Endothelial cell of umbilical vein (primary cell): Measurements from ENCODE around the gene EFCAB13. TPM values are rescaled to one million over a fixed set of nuclear protein-coding genes. Genes with fewer than 3 reads are reported as not detected.

Experiments
- BruUV-seq: library from RNA; stranded (reverse); fragments of 400-500 nt; replicated peaks from 2 replicates; lab custom pipeline; 2021; lab: Mats Ljungman, UMichigan
- CTCF ChIA-PET: fragments of 300-600, 350-600 bp; sonication (Branson Sonifier 250); formaldehyde crosslinking; loops from one replicate; lab custom pipeline; 2021; ENCODE audit warnings: antibody characterized with exemption, inconsistent platforms; lab: Charles Lee
- POLR2A ChIA-PET: fragments of 300-600, 350-600 bp; sonication (Branson Sonifier 250); formaldehyde crosslinking; loops from one replicate; lab custom pipeline; 2021; ENCODE audit warnings: antibody characterized with exemption, inconsistent platforms; lab: Charles Lee
- DNase-seq: peaks from one replicate; pipeline ENCODE4 v3.0.0-alpha.2; 2011; ENCODE audit warnings: low read depth, low spot score
- FAIRE-seq: peaks from 2 replicates; lab custom pipeline; 2011; peaks lifted over from hg19 to GRCh38; lab: Jason Lieb, UNC
- H2AFZ ChIP-seq: 2 replicates; pipeline ENCODE4 v1.6.0; 2012; ENCODE audit warnings: low read depth, low read length, control low read depth, inconsistent platforms
- H3K27ac ChIP-seq: 2 replicates; pipeline ENCODE4 v1.5.1; 2011; ENCODE audit warnings: low read depth, mild to moderate bottlenecking, control low read depth, low read length, moderate library complexity; ENCODE audit not compliant: insufficient read depth
- H3K27me3 ChIP-seq, 2 experiments: 2 replicates each; pipeline versions ENCODE4 v1.6.0 to v1.6.1; 2011; ENCODE audit warnings: low read length in 2 of 2, mixed read lengths in 1 of 2; ENCODE audit not compliant: control insufficient read depth in 2 of 2, insufficient read depth in 2 of 2
- H3K36me3 ChIP-seq, 2 experiments: 2 replicates in 1 of 2; 3 replicates in 1 of 2; pipeline ENCODE4 v1.5.1; 2011; ENCODE audit warnings: low read length in 2 of 2, mild to moderate bottlenecking in 1 of 2, moderate library complexity in 1 of 2; ENCODE audit not compliant: control insufficient read depth in 2 of 2, insufficient read depth in 2 of 2; ENCODE audit errors: extremely low read depth in 1 of 2
- H3K4me1 ChIP-seq: 3 replicates; pipeline ENCODE4 v1.5.1; 2011; ENCODE audit warnings: mild to moderate bottlenecking, low read length; ENCODE audit not compliant: control insufficient read depth, insufficient read depth; ENCODE audit errors: extremely low read depth
- H3K4me2 ChIP-seq: 2 replicates; pipeline ENCODE4 v1.6.1; 2011; ENCODE audit warnings: low read length, control low read depth, mixed read lengths; ENCODE audit not compliant: insufficient read depth
- H3K4me3 ChIP-seq, 3 experiments: fragments of 200-600 bp in 1 of 3; sonication (generic), shearing (Covaris generic) in 1 of 3; replicated peaks in 1 of 3; 2 replicates each; pipeline ENCODE4 v1.5.1; 2011 to 2016; ENCODE audit warnings: control low read depth in 3 of 3, low read length in 3 of 3, mild to moderate bottlenecking in 2 of 3, inconsistent platforms in 1 of 3, low read depth in 1 of 3, moderate library complexity in 1 of 3; ENCODE audit not compliant: insufficient read depth in 1 of 3
- H3K79me2 ChIP-seq: 2 replicates; pipeline ENCODE4 v1.6.0; 2012; ENCODE audit warnings: low read length, inconsistent platforms; ENCODE audit not compliant: control insufficient read depth, insufficient read depth
- H3K9ac ChIP-seq: replicated peaks from 2 replicates; pipeline ENCODE3; 2011; ENCODE audit warnings: low read length, control low read depth; ENCODE audit not compliant: insufficient read depth; ENCODE audit errors: extremely low read depth
- H3K9me1 ChIP-seq: replicated peaks from 3 replicates; pipeline ENCODE4 v1.6.0; 2011; ENCODE audit warnings: mild to moderate bottlenecking, low read length; ENCODE audit not compliant: control insufficient read depth, insufficient read depth; ENCODE audit errors: extremely low read depth
- H3K9me3 ChIP-seq: replicated peaks from 2 replicates; pipeline ENCODE4 v1.5.1; 2012; ENCODE audit warnings: low read length, inconsistent platforms; ENCODE audit not compliant: control insufficient read depth, insufficient read depth
- H4K20me1 ChIP-seq: replicated peaks from 2 replicates; pipeline ENCODE3; 2011; ENCODE audit warnings: mild to moderate bottlenecking, low read length; ENCODE audit not compliant: control insufficient read depth, insufficient read depth; ENCODE audit errors: extremely low read depth
- EZH2 ChIP-seq: IDR thresholded peaks from 2 replicates; pipeline ENCODE4 v1.6.1; 2012; ENCODE audit warnings: borderline replicate concordance, low read depth, mild to moderate bottlenecking, moderate library complexity, low read length, inconsistent platforms; ENCODE audit not compliant: severe bottlenecking
- FOS ChIP-seq: IDR thresholded peaks from 2 replicates; pipeline ENCODE4 v1.6.1; 2011; ENCODE audit warnings: mild to moderate bottlenecking, low read length, moderate library complexity, borderline replicate concordance; ENCODE audit not compliant: insufficient read depth
- GATA2 ChIP-seq: IDR thresholded peaks from 2 replicates; pipeline ENCODE4 v1.7.0; 2011; ENCODE audit warnings: low read depth, mild to moderate bottlenecking, moderate library complexity, mixed read lengths, low read length; ENCODE audit not compliant: insufficient read length, insufficient read depth
- JUN ChIP-seq: IDR thresholded peaks from 2 replicates; pipeline ENCODE4 v1.6.1; 2011; ENCODE audit warnings: borderline replicate concordance, low read depth; ENCODE audit not compliant: insufficient read length, insufficient read depth
- MYC ChIP-seq: IDR thresholded peaks from one replicate; pipeline ENCODE4 v1.6.1; 2011; ENCODE audit warnings: mild to moderate bottlenecking, low read depth, low read length
- POLR2A ChIP-seq: IDR thresholded peaks from 2 replicates; pipeline ENCODE4 v1.6.1; 2012; ENCODE audit warnings: low read depth, mild to moderate bottlenecking, control low read depth, low read length
- POLR2AphosphoS5 ChIP-seq: IDR thresholded peaks from 2 replicates; pipeline ENCODE4 v1.6.1; 2012; ENCODE audit warnings: low read depth, mild to moderate bottlenecking, control low read depth, low read length, moderate library complexity; ENCODE audit not compliant: insufficient read depth
- dilution Hi-C: fragments of 300-500 bp; cut with MboI; formaldehyde crosslinking; loops from one replicate; pipeline ENCODE4 v1.15.0; 2019; ENCODE audit warnings: low sequenced_read_pairs; ENCODE audit not compliant: extremely low pct_ligation_motif_present
- intact Hi-C: fragments of 100-400 bp; cut with micrococcal nuclease; formaldehyde crosslinking; loops from one replicate; pipeline ENCODE4 v1.10.0; 2022
- polyA plus RNA-seq, 4 experiments: library from polyadenylated mRNA; depleted of rRNA in 3 of 4; stranded (reverse) in 3 of 4; unstranded in 1 of 4; fragments of >200 nt; gene quantifications; 2 replicates each; pipeline versions ENCODE4 v1.2.1 to v1.2.3, GENCODE V29; 2011 to 2012; ENCODE audit warnings: missing spikeins in 1 of 4
- total RNA-seq: library from RNA; stranded (reverse); gene quantifications from 2 replicates; pipeline ENCODE4 v1.2.3, GENCODE V29; 2021
- TF ChIP-seq, protein P1 (sequence below), 2 donors: IDR thresholded peaks; 1 replicate in 1 of 2; 2 replicates in 1 of 2; pipeline ENCODE4 v1.5.1; 2011; ENCODE audit warnings: low read length in 2 of 2, mild to moderate bottlenecking in 2 of 2, moderate library complexity in 2 of 2, control low read depth in 1 of 2, inconsistent platforms in 1 of 2, low read depth in 1 of 2; ENCODE audit not compliant: insufficient read depth in 1 of 2; ENCODE audit errors: extremely low read depth in 1 of 2
- TF ChIP-seq, protein P2 (sequence below): IDR thresholded peaks from 2 replicates; pipeline ENCODE4 v1.6.1; 2011; ENCODE audit not compliant: insufficient read depth, insufficient read length

Gene EFCAB13
- total and polyA plus RNA-seq, 2 donors (not counting 3 experiments of a cell fraction or from before 2014, with no cell fraction given), result 0.86 to 12.9 TPM

DNA sequence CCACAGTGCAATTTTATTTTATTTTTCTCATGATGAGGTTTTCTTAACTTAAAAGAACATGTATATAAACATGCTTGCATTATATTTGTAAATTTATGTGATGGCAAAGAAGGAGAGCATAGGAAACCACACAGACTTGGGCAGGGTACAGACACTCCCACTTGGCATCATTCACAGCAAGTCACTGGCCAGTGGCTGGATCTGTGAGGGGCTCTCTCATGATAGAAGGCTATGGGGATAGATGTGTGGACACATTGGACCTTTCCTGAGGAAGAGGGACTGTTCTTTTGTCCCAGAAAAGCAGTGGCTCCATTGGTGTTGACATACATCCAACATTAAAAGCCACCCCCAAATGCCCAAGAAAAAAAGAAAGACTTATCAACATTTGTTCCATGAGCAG is 12.3 kb upstream of the EFCAB13 start:
- DNase-seq (no peak), FAIRE-seq (no peak)
- no peak overlapping the region for H3K27ac ChIP-seq
- H2AFZ ChIP-seq, result no peak overlapping the region
- H3K79me2 ChIP-seq, result no peaks in the 10 kb centered on the region
- H3K4me1 ChIP-seq, result peaks cover 36% of the 10 kb centered on the region
- H3K4me2 ChIP-seq, result no peak overlapping the region
- ChIA-PET CTCF (interaction anchor here (0.6 to 1.0 kb wide), 2 partner anchors 17 to 78 kb away, joined by 3 read pairs; no protein-coding TSS in a partner anchor), POLR2A (no interaction called here)
- H3K9ac ChIP-seq, result no peak overlapping the region
- intact Hi-C loops, result no loop called here
- H3K4me3 ChIP-seq, result no peak overlapping the region
- no peaks in the 10 kb centered on the region for H3K9me1 ChIP-seq
- no peaks in the 10 kb centered on the region for H4K20me1 ChIP-seq
- H3K36me3 ChIP-seq, result peaks cover 3 to 15% of the 10 kb centered on the region in 2 experiments
- dilution Hi-C loops, result no loop called here
- TF ChIP-seq JUN (no peak), MYC (no peak), EZH2 (no peak), GATA2 (no peak), POLR2A (no peak), POLR2AphosphoS5 (no peak), FOS (no peak)
- TF ChIP-seq, protein P1, sequence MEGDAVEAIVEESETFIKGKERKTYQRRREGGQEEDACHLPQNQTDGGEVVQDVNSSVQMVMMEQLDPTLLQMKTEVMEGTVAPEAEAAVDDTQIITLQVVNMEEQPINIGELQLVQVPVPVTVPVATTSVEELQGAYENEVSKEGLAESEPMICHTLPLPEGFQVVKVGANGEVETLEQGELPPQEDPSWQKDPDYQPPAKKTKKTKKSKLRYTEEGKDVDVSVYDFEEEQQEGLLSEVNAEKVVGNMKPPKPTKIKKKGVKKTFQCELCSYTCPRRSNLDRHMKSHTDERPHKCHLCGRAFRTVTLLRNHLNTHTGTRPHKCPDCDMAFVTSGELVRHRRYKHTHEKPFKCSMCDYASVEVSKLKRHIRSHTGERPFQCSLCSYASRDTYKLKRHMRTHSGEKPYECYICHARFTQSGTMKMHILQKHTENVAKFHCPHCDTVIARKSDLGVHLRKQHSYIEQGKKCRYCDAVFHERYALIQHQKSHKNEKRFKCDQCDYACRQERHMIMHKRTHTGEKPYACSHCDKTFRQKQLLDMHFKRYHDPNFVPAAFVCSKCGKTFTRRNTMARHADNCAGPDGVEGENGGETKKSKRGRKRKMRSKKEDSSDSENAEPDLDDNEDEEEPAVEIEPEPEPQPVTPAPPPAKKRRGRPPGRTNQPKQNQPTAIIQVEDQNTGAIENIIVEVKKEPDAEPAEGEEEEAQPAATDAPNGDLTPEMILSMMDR (IDR thresholded peaks at IDR 0.05; ENCODE audit: extremely low read depth in 1 of 2, insufficient read depth in 1 of 2, low read depth in 1 of 2, low read length in 2 of 2), result no peak
- TF ChIP-seq, protein P2, sequence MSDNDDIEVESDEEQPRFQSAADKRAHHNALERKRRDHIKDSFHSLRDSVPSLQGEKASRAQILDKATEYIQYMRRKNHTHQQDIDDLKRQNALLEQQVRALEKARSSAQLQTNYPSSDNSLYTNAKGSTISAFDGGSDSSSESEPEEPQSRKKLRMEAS, result no peak
- H3K27me3 ChIP-seq, result no peaks in the 10 kb centered on the region
- no peaks in the 10 kb centered on the region for H3K9me3 ChIP-seq
- BruUV-seq, result no TSS peak
